ENCODE results near the gene VPS37C. TPM values are rescaled to one million over a fixed set of nuclear protein-coding genes. Genes with fewer than 3 reads are reported as not detected.

The VPS37C gene
- polyA plus RNA-seq, 1 of the 3 experiments (the other 2 are of a cell fraction): 15.2 TPM

DNA sequence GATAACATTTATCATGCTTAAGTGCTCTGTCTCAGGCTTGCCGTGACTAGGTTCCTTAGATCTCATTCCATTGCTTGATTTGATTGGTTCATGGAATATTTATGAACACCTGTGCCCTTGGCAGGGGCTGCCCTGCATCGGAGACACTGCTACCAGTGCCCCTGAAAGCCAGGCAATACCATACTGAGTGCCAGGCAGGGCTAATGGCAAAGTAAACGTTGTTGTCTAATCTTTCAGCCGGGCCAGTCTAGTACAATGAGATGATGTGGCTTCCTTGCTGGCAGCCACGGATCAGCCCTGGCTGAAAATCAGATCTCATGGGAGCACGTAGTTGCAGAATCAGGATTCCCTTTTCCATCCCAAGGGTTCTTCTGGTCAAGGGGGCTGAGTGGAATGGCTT, 37.1 kb upstream of the VPS37C start:
- no peaks in the 10 kb centered on the region for H3K9me3 ChIP-seq
- H3F3A ChIP-seq (replicated peaks; ENCODE audit: insufficient read depth): no peaks in the 10 kb centered on the region
- H3K4me1 ChIP-seq (ENCODE audit: control insufficient read depth in 1 of 2, insufficient read depth in 2 of 2, low read depth in 1 of 2, low read length in 1 of 2): no peaks in the 10 kb centered on the region
- peaks cover 14% of the 10 kb centered on the region; the same call in 1 of the 2 replicates for H3K27me3 ChIP-seq (ENCODE audit: insufficient read depth)
- H3K27ac ChIP-seq (ENCODE audit: low read depth in 2 of 2, low read length in 1 of 2): no peak overlapping the region
- WGBS (ENCODE audit: low lambda C conversion rate): 9% methylated on average over 2 of the region's 6 CpGs
- no peak for DNase-seq
- H3K79me2 ChIP-seq (ENCODE audit: insufficient read depth): no peaks in the 10 kb centered on the region
- no peak overlapping the region for H3K9ac ChIP-seq
- no peaks in the 10 kb centered on the region for H3K9me2 ChIP-seq
- ChIA-PET POLR2A (no interaction called here), CTCF (interaction anchor here (4.4 kb wide), 1 partner anchor 11 kb away, joined by 19 read pairs; no protein-coding TSS in a partner anchor)
- TF ChIP-seq, protein P1, sequence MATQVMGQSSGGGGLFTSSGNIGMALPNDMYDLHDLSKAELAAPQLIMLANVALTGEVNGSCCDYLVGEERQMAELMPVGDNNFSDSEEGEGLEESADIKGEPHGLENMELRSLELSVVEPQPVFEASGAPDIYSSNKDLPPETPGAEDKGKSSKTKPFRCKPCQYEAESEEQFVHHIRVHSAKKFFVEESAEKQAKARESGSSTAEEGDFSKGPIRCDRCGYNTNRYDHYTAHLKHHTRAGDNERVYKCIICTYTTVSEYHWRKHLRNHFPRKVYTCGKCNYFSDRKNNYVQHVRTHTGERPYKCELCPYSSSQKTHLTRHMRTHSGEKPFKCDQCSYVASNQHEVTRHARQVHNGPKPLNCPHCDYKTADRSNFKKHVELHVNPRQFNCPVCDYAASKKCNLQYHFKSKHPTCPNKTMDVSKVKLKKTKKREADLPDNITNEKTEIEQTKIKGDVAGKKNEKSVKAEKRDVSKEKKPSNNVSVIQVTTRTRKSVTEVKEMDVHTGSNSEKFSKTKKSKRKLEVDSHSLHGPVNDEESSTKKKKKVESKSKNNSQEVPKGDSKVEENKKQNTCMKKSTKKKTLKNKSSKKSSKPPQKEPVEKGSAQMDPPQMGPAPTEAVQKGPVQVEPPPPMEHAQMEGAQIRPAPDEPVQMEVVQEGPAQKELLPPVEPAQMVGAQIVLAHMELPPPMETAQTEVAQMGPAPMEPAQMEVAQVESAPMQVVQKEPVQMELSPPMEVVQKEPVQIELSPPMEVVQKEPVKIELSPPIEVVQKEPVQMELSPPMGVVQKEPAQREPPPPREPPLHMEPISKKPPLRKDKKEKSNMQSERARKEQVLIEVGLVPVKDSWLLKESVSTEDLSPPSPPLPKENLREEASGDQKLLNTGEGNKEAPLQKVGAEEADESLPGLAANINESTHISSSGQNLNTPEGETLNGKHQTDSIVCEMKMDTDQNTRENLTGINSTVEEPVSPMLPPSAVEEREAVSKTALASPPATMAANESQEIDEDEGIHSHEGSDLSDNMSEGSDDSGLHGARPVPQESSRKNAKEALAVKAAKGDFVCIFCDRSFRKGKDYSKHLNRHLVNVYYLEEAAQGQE (IDR thresholded peaks at IDR 0.05; ENCODE audit: low read depth, low read length): no peak
- TF ChIP-seq FOSL2 (IDR thresholded peaks at IDR 0.05; ENCODE audit: borderline replicate concordance, low read depth): no peak
- TF ChIP-seq RXRA (IDR thresholded peaks at IDR 0.05; ENCODE audit: borderline replicate concordance, low read depth): no peak
- TF ChIP-seq EP300 (IDR thresholded peaks at IDR 0.05; ENCODE audit: borderline replicate concordance in 1 of 2, low read depth in 1 of 2, low read length in 1 of 2): no peak
- no peak for TF ChIP-seq FOXM1 (IDR thresholded peaks at IDR 0.05; ENCODE audit: low read depth)
- TF ChIP-seq, protein P2, sequence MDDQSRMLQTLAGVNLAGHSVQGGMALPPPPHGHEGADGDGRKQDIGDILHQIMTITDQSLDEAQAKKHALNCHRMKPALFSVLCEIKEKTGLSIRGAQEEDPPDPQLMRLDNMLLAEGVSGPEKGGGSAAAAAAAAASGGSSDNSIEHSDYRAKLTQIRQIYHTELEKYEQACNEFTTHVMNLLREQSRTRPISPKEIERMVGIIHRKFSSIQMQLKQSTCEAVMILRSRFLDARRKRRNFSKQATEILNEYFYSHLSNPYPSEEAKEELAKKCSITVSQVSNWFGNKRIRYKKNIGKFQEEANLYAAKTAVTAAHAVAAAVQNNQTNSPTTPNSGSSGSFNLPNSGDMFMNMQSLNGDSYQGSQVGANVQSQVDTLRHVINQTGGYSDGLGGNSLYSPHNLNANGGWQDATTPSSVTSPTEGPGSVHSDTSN (IDR thresholded peaks at IDR 0.05): no peak
- no peak for TF ChIP-seq GABPA (IDR thresholded peaks at IDR 0.05; ENCODE audit: low read depth)
- TF ChIP-seq, protein P3, sequence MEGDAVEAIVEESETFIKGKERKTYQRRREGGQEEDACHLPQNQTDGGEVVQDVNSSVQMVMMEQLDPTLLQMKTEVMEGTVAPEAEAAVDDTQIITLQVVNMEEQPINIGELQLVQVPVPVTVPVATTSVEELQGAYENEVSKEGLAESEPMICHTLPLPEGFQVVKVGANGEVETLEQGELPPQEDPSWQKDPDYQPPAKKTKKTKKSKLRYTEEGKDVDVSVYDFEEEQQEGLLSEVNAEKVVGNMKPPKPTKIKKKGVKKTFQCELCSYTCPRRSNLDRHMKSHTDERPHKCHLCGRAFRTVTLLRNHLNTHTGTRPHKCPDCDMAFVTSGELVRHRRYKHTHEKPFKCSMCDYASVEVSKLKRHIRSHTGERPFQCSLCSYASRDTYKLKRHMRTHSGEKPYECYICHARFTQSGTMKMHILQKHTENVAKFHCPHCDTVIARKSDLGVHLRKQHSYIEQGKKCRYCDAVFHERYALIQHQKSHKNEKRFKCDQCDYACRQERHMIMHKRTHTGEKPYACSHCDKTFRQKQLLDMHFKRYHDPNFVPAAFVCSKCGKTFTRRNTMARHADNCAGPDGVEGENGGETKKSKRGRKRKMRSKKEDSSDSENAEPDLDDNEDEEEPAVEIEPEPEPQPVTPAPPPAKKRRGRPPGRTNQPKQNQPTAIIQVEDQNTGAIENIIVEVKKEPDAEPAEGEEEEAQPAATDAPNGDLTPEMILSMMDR (IDR thresholded peaks at IDR 0.05): no peak
- TF ChIP-seq RCOR1 (IDR thresholded peaks at IDR 0.05; ENCODE audit: low read length): no peak
- no peak for TF ChIP-seq NRF1 (IDR thresholded peaks at IDR 0.05; ENCODE audit: low read depth, low read length)
- TF ChIP-seq POLR2AphosphoS5 (IDR thresholded peaks at IDR 0.05; ENCODE audit: low read depth, low read length): no peak
- TF ChIP-seq, protein P4, sequence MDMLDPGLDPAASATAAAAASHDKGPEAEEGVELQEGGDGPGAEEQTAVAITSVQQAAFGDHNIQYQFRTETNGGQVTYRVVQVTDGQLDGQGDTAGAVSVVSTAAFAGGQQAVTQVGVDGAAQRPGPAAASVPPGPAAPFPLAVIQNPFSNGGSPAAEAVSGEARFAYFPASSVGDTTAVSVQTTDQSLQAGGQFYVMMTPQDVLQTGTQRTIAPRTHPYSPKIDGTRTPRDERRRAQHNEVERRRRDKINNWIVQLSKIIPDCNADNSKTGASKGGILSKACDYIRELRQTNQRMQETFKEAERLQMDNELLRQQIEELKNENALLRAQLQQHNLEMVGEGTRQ (IDR thresholded peaks at IDR 0.05; ENCODE audit: borderline replicate concordance, low read depth, low read length): no peak
- no peak for TF ChIP-seq JUND (IDR thresholded peaks at IDR 0.05)
- no peak for TF ChIP-seq ELF1 (IDR thresholded peaks at IDR 0.05)
- H3K4me3 ChIP-seq (ENCODE audit: low read depth in 2 of 2, low read length in 1 of 2): no peak overlapping the region
- H3K4me2 ChIP-seq: no peak overlapping the region
- no peaks in the 10 kb centered on the region for H3K36me3 ChIP-seq (replicated peaks in 1 of 2; ENCODE audit: control insufficient read depth in 1 of 2, insufficient read depth in 2 of 2, low read length in 1 of 2)
- H2AFZ ChIP-seq (ENCODE audit: low read depth): no peak overlapping the region
- H4K20me1 ChIP-seq (ENCODE audit: insufficient read depth): no peaks in the 10 kb centered on the region
